Hepatocyte (in vitro differentiated cells): ENCODE data around the gene RPS6KL1. TPM values are rescaled to one million over a fixed set of nuclear protein-coding genes. Genes with fewer than 3 reads are reported as not detected.

ENCODE experiments used
- DNase-seq: peaks from one replicate; pipeline ENCODE4 v3.0.0-alpha.2; 2016; ENCODE audit warnings: low spot score
- H2AFZ ChIP-seq: fragments of 200-600 bp; sonication (generic); 2 replicates; pipeline ENCODE4 v1.6.0; 2016; ENCODE audit warnings: antibody characterized with exemption, mild to moderate bottlenecking
- H3K27ac ChIP-seq: fragments of 200-600 bp; sonication (generic); 2 replicates; pipeline ENCODE4 v1.5.1; 2016; ENCODE audit warnings: mild to moderate bottlenecking
- H3K27me3 ChIP-seq: fragments of 200-600 bp; sonication (generic); 2 replicates; pipeline ENCODE4 v1.6.1; 2016
- H3K36me3 ChIP-seq: fragments of 200-600 bp; sonication (generic); replicated peaks from 2 replicates; pipeline ENCODE4 v1.5.1; 2016; ENCODE audit warnings: low read depth; ENCODE audit not compliant: insufficient read depth
- H3K4me1 ChIP-seq: fragments of 200-600 bp; sonication (generic); 2 replicates; pipeline ENCODE4 v1.5.1; 2016; ENCODE audit warnings: mild to moderate bottlenecking, moderate library complexity; ENCODE audit not compliant: insufficient read depth
- H3K4me2 ChIP-seq: fragments of 200-600 bp; sonication (generic); 2 replicates; pipeline ENCODE4 v1.6.0; 2016
- H3K4me3 ChIP-seq: fragments of 200-600 bp; sonication (generic); 2 replicates; pipeline ENCODE4 v1.5.1; 2016; ENCODE audit warnings: mild to moderate bottlenecking
- H3K79me2 ChIP-seq: fragments of 200-600 bp; sonication (generic); 2 replicates; pipeline ENCODE4 v1.6.0; 2017; ENCODE audit warnings: mild to moderate bottlenecking
- H3K9me2 ChIP-seq: fragments of 200-600 bp; sonication (generic); replicated peaks from 2 replicates; pipeline ENCODE4 v1.6.0; 2017; ENCODE audit warnings: mild to moderate bottlenecking; ENCODE audit not compliant: insufficient read depth
- H3K9me3 ChIP-seq: fragments of 200-600 bp; sonication (generic); 2 replicates; pipeline ENCODE4 v1.5.1; 2016; ENCODE audit warnings: low read depth, mild to moderate bottlenecking
- H4K20me1 ChIP-seq: fragments of 200-600 bp; sonication (generic); 2 replicates; pipeline ENCODE4 v1.6.0; 2016; ENCODE audit warnings: mild to moderate bottlenecking; ENCODE audit not compliant: insufficient read depth, poor library complexity, severe bottlenecking
- EZH2 ChIP-seq: fragments of 200-600 bp; sonication (generic); IDR thresholded peaks from 2 replicates; pipeline ENCODE4 v1.6.1; 2016; ENCODE audit warnings: antibody characterized with exemption, mild to moderate bottlenecking, borderline replicate concordance
- EZH2phosphoT487 ChIP-seq: fragments of 200-600 bp; sonication (generic); IDR thresholded peaks from one replicate; pipeline ENCODE4 v1.6.1; 2018; ENCODE audit warnings: antibody characterized with exemption, mild to moderate bottlenecking, low read depth, moderate library complexity; ENCODE audit not compliant: unreplicated experiment, severe bottlenecking
- WGBS: methylation state at CpG from one replicate; pipeline ENCODE4 v1.1.6; 2016; ENCODE audit warnings: low lambda C conversion rate; ENCODE audit errors: missing lambda C conversion rate; 5-methylcytosine and 5-hydroxymethylcytosine counted together
- polyA plus RNA-seq: library from polyadenylated mRNA; unstranded; fragments of >200 nt; fragmentation: Nextera tagmentation; extraction: Ambion mirVana; gene quantifications from 2 replicates; pipeline ENCODE4 v1.2.1, GENCODE V29; 2016
- total RNA-seq: library from RNA; depleted of rRNA; stranded (reverse); fragments of >200 nt; gene quantifications from 2 replicates; pipeline ENCODE4 v1.2.3, GENCODE V29; 2014
- TF ChIP-seq, protein P1 (sequence below): fragments of 200-600 bp; sonication (generic); IDR thresholded peaks from 2 replicates; pipeline ENCODE4 v1.5.1; 2016; ENCODE audit warnings: antibody characterized with exemption, mild to moderate bottlenecking; ENCODE audit not compliant: poor library complexity

RPS6KL1 gene
- total and polyA plus RNA-seq, 2 experiments from 2014 or later, result 0.18 to 0.57 TPM

DNA sequence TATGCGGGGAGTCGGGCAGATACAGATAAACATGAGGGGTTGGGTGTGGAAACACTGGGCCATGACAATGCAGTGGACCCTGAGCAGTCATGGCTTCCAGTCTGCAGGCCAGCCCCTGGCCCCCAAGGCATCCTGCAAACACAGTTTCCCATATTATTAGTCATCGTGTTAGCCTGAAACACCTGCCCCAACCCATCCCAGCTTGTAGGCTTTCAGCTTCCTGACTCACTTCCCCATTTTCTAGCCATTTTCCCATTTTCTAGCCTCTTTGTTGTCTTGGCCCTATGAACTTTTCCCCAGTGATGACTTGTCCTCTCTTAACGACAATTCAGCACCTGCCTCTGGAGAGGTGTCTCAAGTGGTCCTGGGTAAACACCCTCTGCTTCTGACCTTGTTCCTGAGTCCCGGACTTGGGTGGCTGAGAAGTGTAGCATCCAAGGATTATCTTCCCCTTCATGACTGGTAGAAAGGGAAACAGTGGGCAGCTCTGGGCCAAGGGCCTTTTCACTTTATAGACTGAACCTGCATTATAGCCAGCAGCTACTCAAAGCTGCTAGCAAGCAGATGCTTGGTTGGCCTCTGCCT, 36.6 kb upstream of the RPS6KL1 start:
- Histone ChIP-seq H3K4me3 (no peak overlapping the region), H3K27me3 (no peaks in the 10 kb centered on the region), H3K9me2 (no peaks in the 10 kb centered on the region), H3K27ac (no peak overlapping the region), H3K4me2 (no peak overlapping the region), H3K9me3 (no peaks in the 10 kb centered on the region), H3K79me2 (peaks cover 4% of the 10 kb centered on the region), H3K4me1 (peaks cover 20% of the 10 kb centered on the region), H3K36me3 (no peaks in the 10 kb centered on the region), H4K20me1 (no peaks in the 10 kb centered on the region), H2AFZ (no peak overlapping the region)
- no peak for DNase-seq
- 93% methylated on average over 5 of the region's 5 CpGs for WGBS
- TF ChIP-seq EZH2phosphoT487, result no peak
- no peak for TF ChIP-seq EZH2
- TF ChIP-seq, protein P1, sequence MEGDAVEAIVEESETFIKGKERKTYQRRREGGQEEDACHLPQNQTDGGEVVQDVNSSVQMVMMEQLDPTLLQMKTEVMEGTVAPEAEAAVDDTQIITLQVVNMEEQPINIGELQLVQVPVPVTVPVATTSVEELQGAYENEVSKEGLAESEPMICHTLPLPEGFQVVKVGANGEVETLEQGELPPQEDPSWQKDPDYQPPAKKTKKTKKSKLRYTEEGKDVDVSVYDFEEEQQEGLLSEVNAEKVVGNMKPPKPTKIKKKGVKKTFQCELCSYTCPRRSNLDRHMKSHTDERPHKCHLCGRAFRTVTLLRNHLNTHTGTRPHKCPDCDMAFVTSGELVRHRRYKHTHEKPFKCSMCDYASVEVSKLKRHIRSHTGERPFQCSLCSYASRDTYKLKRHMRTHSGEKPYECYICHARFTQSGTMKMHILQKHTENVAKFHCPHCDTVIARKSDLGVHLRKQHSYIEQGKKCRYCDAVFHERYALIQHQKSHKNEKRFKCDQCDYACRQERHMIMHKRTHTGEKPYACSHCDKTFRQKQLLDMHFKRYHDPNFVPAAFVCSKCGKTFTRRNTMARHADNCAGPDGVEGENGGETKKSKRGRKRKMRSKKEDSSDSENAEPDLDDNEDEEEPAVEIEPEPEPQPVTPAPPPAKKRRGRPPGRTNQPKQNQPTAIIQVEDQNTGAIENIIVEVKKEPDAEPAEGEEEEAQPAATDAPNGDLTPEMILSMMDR, result no peak

DNA sequence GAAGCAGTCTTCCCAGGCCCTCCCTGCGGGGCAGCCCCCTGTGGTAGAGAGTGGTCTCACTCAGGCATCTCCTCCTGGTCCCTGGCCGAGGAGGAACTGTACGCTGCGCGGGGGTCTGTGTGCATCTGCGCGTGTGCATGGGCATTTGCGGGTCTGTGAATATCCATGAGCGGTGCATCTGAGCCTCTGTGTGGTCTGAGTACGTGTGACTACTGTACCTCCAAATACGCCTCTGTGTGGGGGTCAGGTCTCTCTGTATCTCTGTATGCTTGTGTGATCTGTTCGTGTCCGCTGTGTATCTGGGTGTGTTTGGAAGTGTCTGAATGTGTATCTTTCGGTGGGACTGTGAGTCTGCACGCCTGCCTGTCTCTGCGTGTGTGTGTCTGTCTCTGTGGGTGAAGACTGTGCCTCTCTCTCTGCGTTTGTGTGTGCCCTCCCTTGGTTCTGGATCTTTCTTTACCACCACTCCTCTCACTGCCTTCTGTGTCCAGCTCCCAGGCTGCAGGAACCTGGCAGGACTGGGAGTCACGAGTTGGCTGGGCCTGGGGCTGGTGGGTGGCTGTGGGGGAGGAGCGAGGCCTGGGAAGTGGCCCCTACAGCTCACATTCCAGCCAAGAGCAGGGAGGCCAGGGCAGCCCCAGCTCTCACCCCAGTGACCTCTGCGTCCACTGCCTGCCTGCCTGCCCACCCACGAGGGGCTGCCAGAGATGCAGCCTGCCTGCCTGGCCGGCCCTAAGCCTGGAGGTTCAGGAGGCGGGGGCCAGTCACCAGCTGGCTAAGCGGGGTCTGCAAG, 33.4 kb upstream of the RPS6KL1 start:
- no peak for DNase-seq
- Histone ChIP-seq H3K9me2 (no peaks in the 10 kb centered on the region), H3K79me2 (peaks cover 31% of the 10 kb centered on the region), H3K9me3 (no peaks in the 10 kb centered on the region), H4K20me1 (no peaks in the 10 kb centered on the region), H3K36me3 (no peaks in the 10 kb centered on the region), H3K27me3 (no peaks in the 10 kb centered on the region), H2AFZ (no peak overlapping the region), H3K27ac (peak overlapping the region; percentile 69), H3K4me2 (peak overlapping the region; percentile 96), H3K4me1 (peaks cover 43% of the 10 kb centered on the region), H3K4me3 (no peak overlapping the region)
- 77% methylated on average over 24 of the region's 24 CpGs for WGBS
- TF ChIP-seq EZH2 (no peak), EZH2phosphoT487 (no peak)
- TF ChIP-seq, protein P1, result no peak

DNA sequence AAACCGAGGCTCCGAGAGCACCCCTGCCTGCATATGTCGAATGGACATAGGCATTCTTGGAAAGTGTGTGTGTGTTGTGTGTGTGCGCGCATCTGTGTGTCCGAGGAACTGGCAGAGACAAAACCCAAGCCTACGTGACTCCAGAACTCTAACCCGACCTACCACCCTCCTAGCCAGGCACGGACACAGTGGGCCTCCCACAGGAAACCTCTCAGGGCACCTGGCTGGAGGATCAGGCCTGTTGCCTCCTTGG, 32.9 kb upstream of the RPS6KL1 start:
- 75% methylated on average over 9 of the region's 9 CpGs for WGBS
- peaks cover 49% of the 10 kb centered on the region for H3K4me1 ChIP-seq
- TF ChIP-seq EZH2phosphoT487, result no peak
- TF ChIP-seq EZH2, result no peak
- TF ChIP-seq, protein P1, result no peak
- H3K27me3 ChIP-seq, result no peaks in the 10 kb centered on the region
- H3K9me3 ChIP-seq, result no peaks in the 10 kb centered on the region
- peak overlapping the region; percentile 41 for H3K4me3 ChIP-seq
- H3K36me3 ChIP-seq, result no peaks in the 10 kb centered on the region
- H3K79me2 ChIP-seq, result peaks cover 31% of the 10 kb centered on the region
- DNase-seq, result no peak
- H2AFZ ChIP-seq, result peak overlapping the region; percentile 71
- H3K4me2 ChIP-seq, result peak overlapping the region; percentile 96
- no peaks in the 10 kb centered on the region for H3K9me2 ChIP-seq
- peak overlapping the region; percentile 69 for H3K27ac ChIP-seq
- no peaks in the 10 kb centered on the region for H4K20me1 ChIP-seq
